Stimulated activated naive CD4-positive, alpha-beta T cell treated with Interleukin-2 at 50 U/mL for 16 hours (primary cell): Measurements from ENCODE around the gene PLA2G4A.

Experiments used
- DNase-seq: peaks from one replicate; lab custom pipeline; 2025; lab: John Stamatoyannopoulos, UW

PLA2G4A gene

DNA sequence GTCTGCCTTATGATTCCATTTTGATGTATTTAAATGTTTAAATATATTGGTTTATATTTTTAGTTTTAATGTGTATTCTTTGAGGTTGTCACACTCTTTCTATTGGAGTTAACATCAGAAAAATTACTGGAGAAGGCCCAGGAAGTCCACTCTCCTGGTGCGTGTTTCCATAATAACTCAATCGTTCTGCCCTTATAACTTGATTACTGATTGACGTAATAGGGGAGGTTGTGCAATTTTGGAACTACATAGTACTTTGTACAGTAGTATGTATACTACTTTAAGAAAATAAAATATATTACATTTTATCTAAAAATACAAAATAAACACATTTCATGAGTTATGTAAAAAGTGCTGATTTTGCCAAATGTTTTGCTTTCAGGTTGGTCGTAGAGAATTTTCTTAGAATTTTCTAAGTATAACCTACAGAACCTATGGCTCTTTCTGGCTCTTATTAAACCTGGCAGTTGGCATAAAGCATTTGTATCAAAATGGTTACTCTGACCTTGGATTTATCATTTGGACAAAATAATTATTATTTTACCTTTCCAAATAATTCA, 5.7 kb downstream of the PLA2G4A start:
- DNase-seq = no peak

DNA sequence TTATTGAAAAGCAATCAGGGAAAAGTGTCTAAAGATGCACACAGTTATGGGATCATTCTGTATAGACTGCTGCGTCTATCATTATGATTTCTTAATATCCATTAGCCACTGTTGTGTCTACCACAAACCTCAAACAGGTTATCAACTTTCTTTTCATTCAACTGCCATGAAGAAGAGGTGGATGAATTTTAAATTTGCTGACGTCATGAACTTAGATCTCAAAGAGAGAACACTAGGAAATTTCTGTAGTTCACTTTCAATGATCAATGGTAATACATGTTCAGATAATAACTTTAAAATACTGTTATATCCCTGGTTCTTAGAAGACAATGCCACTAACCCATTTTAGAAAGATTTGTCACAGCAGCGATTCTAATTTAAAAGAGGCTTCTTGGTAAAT, 6.7 kb downstream of the PLA2G4A start:
- DNase-seq = no peak

DNA sequence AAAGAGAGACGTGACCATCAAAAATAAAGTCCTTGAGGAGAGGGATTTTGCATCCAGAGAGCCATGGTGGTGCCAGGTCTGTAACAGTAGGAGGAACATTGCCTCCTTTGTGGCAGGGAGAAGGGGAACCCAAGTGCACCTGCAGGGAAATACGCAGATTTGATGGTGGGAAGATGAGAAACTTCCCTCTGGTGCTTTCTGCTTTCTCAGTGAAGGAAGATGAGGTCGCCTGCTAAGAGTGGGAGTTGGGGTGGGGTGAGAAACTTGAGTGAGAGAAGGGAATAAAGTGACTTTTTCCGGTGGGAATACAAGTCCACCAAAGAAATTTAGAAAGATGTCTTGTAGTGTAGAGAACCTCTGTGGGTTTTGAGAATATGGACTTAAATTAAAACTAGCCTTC, 9.1 kb downstream of the PLA2G4A start:
- no peak for DNase-seq

DNA sequence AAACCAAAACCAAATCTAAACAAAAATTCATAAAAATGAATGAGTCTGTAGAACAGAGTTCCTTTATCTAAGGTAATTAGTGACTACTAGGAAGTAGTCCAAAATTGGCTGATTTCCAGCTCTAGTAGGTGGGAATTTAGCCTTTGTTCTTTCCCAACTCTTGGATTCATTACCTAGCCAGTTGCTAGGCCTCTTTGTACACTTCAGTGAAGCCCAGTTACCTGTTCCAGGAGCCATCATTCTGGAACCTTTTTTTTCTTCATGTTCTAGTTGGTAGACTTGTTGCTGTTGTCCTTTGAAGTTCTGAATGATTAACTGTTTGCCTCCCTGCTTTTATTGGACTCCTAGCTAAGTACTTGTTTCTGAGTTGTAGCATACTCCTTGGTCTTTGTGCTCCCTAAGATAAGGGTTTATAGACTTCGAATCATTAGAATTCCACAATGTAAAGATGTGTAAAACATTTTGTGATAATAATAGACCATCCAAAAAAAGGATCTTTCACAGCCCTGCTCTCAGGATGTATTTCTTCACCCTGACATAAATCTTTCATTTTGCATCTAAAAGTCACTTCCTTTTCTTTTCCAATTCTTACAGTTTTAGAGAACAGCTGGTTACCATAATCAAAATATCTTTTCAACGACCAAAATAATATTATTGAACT, 9.8 kb downstream of the PLA2G4A start:
- DNase-seq = no peak

DNA sequence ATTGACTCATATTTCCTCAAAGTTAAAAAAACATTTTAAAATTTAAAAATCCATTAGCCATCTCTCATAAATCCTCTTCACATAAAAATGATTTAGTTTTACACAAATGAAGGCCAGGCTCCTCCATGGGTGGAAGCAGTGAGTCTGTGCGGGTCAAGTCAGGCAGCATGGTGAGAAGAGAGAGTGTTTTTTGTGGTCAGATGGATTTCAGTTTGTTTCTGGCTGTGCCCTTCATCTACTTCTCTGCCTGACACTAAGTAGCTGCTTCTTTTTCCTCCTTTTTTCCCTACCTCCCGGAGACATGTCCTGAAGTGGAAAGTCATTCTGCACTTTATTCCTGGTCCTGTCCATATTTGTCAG, 10.3 kb downstream of the PLA2G4A start:
- no peak for DNase-seq

DNA sequence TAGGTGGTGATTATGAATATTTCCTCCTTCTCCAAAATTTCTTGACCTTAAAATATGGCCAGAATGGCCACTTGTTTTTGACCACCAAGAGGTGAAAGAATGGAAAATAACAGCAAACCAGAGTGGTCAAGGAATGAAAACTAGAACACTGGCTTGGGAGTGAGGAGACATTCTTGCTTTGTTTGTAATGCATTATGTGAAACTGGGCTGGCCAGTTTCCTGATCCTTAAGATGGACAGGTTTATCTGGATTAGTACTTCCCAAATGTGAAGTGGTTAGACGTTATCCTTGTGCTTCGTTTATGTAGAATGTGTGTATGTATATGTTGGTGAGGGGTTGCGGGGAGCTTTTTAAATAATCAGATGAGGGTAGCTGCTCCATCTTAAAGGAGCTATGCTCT, 12.8 kb downstream of the PLA2G4A start:
- no peak for DNase-seq

DNA sequence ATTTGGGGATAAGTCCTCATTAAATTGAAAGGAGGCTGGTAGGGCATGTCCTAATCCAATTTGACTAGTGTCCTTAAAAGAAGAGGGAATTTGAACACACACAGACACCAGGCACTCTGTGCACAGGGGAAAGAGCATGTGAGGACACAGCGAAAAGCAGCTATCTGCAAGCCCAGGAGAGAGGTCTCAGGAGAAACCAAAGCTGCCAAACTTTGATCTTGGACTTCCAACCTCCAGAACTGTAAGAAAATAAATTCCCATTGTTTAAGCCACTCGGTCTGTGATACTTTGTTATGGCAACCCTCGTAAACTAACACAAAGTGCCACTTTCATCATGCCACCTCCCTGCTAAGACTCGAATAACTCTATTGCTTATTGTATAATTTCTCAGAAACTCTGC, 13.8 kb downstream of the PLA2G4A start:
- DNase-seq = no peak

DNA sequence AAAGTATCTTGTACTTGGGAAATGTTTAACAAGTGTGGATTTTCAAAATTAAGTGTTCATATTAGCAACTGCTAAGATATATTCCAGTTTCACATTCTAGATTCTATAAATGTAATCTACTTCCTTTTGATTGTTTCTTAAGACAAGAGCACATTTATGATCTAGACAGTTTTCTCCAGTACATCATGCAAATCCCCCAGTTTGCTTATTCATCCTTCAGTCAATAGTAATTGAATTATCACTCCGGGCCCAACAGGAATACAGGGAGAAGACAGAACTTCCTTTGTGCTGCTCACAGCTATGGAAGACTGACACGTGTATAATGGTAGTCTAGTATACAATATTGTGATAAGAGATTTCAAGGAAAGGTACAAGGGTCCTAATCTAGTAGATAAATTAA, 14.5 kb downstream of the PLA2G4A start:
- DNase-seq = no peak

DNA sequence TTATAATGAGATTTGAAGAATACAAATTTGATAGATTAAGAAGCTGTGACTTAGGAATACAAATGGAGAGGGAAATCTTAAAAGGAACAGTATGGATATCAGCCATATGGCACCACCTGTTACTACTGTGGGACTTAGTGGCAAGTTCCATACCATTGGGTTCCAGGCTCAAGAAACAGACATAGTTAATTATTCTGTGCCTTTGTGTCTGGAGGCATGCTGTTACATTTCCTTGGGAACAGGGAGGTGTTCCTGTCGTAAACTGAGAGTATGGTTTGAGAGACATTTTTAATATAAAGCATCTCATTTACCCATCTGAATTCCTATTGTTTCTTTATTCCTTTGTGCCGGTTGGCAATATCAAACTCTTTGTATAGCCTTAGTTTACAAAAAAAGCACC, 15.2 kb downstream of the PLA2G4A start:
- no peak for DNase-seq

DNA sequence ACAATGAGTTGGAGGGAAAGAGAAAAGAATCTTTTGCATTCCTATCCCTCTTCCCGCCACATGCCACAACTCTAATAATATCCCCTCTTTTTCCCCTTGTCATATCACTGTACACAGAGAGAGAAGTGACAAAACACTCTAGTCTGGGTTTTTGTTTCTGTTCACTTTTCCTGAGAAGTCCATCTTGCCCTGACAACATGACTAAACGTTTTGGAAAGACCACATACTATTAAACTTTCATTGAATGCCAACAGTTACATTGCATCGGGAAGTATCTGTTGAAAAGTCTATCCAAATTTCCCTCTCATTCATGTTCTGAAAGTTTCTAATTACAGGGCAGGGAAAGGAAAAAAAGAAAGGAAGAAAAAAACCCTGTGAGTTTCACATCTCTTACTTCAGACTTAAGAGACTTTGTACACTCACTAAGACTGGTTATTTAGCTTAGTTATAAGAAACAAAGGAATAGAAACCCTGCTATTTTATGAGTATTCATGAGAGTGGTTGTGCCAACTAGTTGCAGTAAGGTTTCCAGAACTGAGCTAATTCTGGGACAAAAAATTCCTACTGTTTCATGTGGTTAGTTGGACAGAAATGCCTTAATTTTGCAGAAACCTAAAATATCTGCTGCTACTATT, 16.9 kb downstream of the PLA2G4A start:
- DNase-seq = no peak

DNA sequence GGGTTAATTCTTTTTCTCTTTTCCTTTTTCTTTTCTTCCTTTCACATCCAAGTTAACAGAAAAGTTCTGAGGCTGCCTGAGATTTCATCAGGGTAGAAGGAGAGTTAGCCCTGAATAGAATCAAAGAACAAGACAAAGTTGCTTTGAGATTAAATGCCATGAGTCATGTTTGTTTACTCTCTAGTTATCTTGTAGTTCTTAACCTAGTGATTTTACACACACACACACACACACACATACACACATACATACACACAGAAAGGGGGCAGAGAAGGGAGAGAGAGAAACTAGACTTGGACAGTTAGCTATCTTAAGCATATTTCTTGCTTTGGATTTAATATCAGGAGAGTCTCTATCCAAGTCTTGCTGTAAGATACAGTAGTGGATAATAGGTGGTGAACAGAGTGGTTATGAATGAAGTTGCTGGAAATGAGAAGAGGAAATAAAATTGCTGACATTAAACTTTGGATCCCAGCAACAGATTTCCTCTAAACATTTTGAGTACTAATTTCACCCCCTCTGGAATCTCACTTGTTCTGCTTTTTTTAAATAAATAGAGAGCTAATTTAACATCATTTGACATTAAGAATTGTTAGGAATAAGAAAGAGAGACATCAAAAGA, 19.9 kb downstream of the PLA2G4A start:
- DNase-seq = no peak

DNA sequence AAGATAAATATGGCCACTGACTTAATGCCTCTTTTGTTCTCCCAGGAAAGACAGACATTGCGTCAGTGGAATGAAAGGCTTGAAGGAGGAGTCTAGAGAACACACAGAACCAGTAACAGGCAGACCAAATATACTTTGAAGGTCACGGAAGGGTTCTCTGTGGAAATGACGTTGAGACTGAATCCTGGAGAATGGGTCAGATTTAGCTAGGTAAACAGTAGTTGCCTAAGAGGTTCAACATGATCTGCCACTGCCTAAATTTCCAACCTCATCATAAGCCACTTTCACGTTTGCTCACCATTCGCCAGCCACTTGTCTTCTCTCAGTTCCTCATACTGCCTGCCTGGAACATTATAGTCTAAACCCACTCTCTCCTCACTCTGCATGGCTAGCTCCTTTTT, 20.5 kb downstream of the PLA2G4A start:
- no peak for DNase-seq

DNA sequence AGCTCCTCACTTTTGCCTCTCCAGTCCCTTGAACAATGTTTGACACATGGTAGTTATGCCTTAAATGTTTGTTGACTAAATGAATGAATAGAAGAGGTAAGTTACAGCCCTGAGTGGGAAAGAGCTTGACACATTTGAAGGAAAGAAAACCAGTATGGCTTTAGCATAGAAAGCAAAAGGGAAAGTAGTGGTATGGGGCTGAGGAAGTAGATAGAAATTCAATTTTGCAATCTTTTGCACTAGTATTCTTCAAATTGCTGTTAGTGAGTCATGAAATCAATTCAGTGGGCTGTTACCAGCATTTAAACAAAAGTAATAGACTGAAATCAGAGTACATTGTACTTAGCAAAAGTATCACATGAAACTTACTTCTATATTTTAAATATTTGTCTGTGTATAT, 21.1 kb downstream of the PLA2G4A start:
- no peak for DNase-seq

DNA sequence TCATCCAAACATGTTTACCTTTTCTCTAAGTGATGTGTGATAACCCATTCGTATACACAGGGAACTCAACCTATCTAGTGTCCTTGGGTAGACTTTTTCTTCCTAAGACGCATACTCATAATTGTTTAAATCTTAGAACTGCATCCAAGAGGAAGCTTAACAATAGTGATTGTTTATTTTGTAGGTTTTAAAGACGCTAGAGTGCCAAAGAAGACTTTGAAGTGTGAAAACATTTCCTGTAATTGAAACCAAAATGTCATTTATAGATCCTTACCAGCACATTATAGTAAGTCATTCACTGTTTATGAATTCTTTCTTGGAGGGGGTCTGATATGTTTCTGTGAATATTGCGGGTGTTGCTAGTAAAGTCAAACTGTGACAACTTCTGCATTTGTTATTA, 25.4 kb downstream of the PLA2G4A start:
- no peak for DNase-seq

DNA sequence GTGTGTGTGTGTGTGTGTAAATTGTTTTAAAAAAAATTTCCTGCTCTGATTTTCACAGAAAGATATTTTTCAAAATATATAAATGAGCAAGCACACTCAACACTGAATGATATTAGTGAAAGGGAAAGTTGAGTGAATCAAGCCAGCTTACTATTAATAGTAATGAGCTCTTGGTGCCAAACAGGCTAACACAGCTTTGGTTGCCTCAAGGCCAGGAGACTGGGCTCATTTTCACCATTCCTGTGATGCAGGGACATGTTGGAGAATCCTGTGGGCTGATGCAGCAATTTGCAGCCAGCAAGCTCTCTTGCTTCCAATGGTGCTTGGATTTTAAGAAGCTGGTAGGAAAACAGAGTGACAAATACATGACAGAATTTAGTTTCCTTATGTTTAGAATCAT, 30.2 kb downstream of the PLA2G4A start:
- no peak for DNase-seq

DNA sequence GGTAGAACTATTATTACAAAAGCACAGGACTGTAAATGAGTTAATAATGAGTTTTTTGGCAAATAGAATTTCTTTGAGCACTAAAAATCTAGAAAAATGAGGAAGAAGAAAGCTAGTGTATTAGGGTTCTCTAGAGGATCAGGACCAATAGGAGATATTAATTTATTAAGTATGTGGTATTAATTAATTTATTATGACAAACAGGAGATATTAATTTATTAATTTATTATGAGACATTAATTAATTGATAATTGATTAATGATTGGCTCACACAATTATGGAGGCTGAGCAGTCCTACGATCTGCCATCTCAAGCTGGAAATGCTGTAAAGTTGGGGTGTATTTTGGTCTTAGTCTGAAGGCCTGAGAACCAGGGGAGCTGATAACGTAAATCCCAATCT, 31.2 kb downstream of the PLA2G4A start:
- DNase-seq = no peak

DNA sequence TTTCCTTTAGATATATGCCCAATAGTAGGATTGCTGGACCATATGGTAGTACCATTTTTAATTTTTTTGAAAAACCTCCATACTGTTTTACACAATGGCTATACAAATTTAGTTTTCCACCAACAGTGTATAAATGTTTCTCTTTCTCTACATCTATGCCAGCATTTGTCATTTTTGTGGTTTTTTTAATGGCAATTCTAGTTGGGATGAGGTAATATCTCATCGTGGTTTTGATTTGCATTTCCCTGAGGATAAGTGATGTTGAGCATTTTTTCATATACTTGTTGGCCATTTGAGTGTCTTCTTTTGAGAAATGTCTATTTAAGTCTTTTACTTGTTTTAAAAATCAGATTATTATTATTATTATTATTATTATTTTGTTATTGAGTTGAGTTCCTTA, 35.5 kb downstream of the PLA2G4A start:
- DNase-seq = no peak

DNA sequence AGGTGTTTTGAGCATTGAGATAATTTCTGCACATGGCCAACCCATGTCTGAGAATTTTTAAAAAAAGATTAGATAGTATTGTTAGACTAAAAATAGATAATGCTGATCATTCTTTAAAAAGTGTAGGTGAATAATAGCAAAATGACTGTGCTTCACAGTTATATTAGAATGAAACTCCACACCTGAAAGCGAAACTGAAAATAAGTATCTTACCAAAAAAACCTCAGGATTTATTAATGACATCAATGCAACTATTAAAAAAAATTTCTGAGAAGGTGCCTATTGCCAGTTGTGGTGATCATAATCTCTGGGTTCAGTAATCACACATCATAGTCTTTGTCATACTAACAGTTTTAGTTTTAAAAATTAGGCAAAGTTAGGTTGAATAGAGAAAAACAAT, 36.5 kb downstream of the PLA2G4A start:
- no peak for DNase-seq

DNA sequence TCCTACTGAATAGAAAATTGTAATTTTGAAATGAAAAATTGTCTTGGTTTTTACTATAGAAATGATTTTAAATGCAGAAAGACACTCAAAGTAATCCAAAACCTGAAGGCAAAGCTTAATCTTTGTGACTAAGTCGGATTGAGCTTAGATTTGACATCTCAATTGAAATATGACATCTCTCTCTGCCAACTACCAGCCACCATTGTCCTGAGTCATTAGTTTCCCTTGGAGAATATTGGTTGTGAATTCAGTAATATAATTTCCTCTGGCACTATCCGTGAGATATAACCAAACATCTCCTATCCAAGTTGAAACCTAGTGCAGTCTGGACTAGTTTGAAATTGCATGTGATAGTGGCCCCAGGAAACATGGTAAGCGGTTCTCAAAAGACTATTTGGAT, 37.1 kb downstream of the PLA2G4A start:
- DNase-seq = no peak

DNA sequence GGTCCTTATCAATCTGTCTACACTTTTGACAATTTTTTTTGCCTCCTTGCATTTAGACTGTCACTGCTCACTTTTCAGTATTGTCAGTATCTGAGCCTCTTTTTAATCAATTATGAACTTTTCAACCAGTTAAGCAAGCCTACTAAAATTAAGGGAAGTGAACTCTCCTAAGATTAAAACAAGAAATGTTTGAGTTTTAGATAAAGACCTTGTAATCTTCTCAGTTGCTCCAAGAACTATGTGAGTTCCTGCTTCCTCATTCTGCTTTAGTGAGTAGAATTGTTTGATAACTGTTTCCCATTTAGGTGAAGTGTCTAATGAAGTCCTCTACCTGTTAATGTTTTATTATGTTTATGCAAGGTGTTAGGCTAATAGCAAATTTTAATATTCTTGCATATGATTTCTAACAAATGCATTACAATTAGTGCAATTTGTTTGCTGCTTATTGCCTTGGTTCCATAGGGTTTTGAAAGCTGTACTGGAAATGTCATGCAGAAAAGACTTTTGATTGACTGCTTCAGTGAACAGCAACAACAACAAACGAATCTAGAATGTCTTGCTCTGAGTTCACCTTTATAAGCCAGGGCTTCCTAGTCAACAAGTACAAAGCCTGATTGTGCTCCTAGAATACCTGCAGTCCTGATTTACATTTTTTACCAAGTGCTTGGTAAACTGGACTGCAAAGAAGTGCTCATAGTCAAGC, 40.9 kb downstream of the PLA2G4A start:
- DNase-seq = no peak

DNA sequence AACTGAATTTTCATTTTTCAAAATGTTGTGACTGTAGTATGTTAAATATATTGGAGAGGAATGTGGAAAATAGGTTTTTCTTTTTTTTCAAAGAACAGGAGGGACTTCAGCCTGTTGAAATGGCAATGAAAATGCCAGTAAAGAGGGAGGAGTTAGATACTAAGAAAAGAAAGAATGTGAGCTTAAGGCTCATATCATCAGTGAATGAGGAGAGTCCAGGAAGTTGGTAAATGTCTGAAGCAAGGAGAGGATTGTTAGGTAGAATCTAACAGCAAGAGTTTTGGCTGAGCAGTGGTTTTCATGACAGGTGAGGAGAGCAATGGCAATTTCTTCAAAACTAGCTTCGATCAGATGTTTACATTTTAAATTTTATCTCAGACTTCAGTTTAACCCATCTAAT, 43.0 kb downstream of the PLA2G4A start:
- no peak for DNase-seq

DNA sequence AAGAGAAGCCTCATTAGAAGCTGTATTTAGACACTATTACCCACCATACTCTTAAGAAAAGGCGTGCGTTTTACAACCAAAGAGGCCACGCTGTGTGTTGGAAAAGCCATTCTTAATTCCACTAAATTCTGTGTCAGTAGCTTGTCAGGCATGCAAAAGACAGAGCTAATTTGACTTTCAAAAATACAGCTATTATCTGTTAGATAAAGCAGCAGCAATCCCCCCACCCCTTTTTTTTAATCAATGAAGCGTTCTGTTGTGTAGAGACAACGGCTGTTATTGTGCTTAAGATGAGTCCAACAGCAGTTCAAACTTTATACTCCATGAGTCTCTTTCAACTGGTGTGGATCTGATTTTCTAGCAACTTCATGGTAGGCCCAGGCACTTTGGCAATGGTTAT, 43.5 kb downstream of the PLA2G4A start:
- DNase-seq = no peak

DNA sequence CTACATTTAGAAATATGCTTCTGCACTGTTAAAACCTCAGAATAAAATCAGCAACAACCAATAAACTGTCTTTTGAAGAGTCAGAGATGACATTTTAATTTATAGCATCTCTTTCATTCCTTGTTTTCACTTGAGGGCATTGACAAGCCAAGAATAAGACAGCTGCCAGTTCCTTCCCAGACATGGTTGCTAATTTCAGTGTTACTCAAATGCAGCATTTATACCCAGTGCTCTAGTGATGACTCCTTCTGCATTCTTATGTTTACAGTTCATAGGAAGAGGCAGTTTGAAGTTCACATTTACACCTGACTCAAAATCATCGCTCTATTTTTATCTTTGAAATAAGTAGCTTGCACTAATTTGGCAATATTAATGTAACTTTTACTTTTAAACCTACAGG, 44.9 kb downstream of the PLA2G4A start:
- DNase-seq = no peak
